ENCODE measurements around the gene GATC. TPM values are rescaled to one million over a fixed set of nuclear protein-coding genes. Genes with fewer than 3 reads are reported as not detected.

GATC gene, protein sequence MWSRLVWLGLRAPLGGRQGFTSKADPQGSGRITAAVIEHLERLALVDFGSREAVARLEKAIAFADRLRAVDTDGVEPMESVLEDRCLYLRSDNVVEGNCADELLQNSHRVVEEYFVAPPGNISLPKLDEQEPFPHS
- total RNA-seq (2013; cell fraction: nucleolus; rRNA removed), result 21.0 and 21.2 TPM in 2 replicates
- total RNA-seq (2014; rRNA removed) (20.1 and 22.7 TPM in 2 replicates), total RNA-seq (2014; rRNA removed; fragmentation: Illumina TruSeq; extraction: Trizol) (21.7 and 22.0 TPM in 2 replicates), total RNA-seq (2021) (33.6 and 40.3 TPM in 2 replicates), polyA plus RNA-seq (2011; rRNA removed) (29.8 and 39.8 TPM in 2 replicates), polyA plus RNA-seq (2014; fragmentation: Illumina TruSeq; extraction: Trizol) (24.2 and 29.7 TPM in 2 replicates), polyA plus RNA-seq (2014; fragmentation: Nextera tagmentation; extraction: Ambion mirVana) (1 to 10 TPM; 5.1 to 9.6 TPM), polyA plus RNA-seq (2014; rRNA removed) (14.5 and 17.2 TPM in 2 replicates), polyA plus RNA-seq (2016; fragmentation: Nextera tagmentation; extraction: Ambion mirVana) (10 to 100 TPM; 27.2 to 31.6 TPM), polyA minus RNA-seq (2011; rRNA and poly(A)+ RNA removed) (15.2 and 16.9 TPM in 2 replicates), Bru-seq, nascent RNA (percentile 80 among the genes with signal in this experiment), BruChase-seq, experiment 1, labeled RNA remaining after a 6-hour chase (percentile 94 among the genes with signal in this experiment), BruChase-seq, experiment 2, labeled RNA remaining after a 2-hour chase (percentile 95 among the genes with signal in this experiment)
- 6.1 TPM for polyA plus RNA-seq (2011; ENCODE audit: low read depth)
- polyA plus RNA-seq (2011; cell fraction: cytosol; rRNA removed), result 20.2 and 23.5 TPM in 2 replicates
- polyA plus RNA-seq (2011; cell fraction: nucleus; rRNA removed), result 21.3 and 23.0 TPM in 2 replicates
- polyA plus RNA-seq (2012), result 12.6 TPM in 2 replicates
- polyA minus RNA-seq (2011; cell fraction: cytosol; rRNA and poly(A)+ RNA removed), result 6.0 and 8.0 TPM in 2 replicates
- polyA minus RNA-seq (2011; cell fraction: nucleus; rRNA and poly(A)+ RNA removed), result 4.5 and 6.3 TPM in 2 replicates
- long read RNA-seq, experiment 1, full-length matches to known transcripts, result 1 of 2 reads
- long read RNA-seq, experiment 1, partial matches to known transcripts, result 0 of 2 reads
- long read RNA-seq, experiment 1, other reads (novel, unspliced or antisense), result 1 of 2 reads
- long read RNA-seq, experiment 2, full-length matches to known transcripts, result 7 of 13 reads
- long read RNA-seq, experiment 2, partial matches to known transcripts, result 0 of 13 reads
- long read RNA-seq, experiment 2, other reads (novel, unspliced or antisense), result 6 of 13 reads

DNA sequence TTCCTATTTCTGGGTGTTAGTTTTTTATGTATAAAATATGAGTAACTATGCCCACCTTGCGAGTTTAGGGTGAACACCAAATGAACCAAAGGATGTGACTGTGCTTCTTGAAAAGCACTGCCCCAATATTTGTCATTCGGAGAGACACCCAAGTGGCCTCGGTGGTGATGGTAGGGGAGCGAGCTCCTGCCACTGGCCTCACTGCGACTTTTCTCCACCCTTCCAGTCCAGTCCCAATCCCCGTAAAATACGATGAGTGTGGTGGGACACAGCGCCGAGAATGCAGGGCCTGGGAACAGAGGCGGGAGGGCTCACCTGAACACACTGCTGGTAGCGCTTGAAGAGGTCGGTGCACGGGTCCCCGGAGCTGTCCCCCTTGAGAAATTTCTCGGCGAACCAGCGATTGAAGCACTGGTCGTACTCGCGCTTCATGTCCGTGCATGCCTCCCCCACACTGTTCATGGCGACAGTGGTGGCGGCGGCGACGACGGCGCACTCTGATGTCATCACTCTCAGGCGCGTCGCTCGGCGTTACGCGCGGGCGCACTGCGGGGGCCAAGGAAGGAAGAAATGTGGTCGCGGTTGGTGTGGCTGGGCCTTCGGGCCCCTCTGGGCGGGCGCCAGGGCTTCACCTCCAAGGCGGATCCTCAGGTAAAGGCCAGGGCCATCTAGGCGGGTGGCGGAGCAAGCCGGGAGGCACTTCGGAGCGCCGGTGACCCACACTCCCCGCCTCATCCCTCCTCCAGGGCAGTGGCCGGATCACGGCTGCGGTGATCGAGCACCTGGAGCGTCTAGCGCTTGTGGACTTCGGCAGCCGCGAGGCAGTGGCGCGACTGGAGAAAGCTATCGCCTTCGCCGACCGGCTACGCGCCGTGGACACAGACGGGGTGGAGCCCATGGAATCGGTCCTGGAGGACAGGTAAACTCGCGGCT lies at the start of gene GATC, which contains the start of gene TRIAP1:
Gene GATC, plus strand, starts transcription at position 534 of the 933 bp plus-strand sequence. Its CDS starts 37 bp downstream, at position 571.
Gene TRIAP1, minus strand, starts transcription at position 474 of the 933 bp plus-strand sequence. Its CDS starts 12 bp downstream, at position 462.
- intact Hi-C loops (cut with micrococcal nuclease; ENCODE audit: unreplicated experiment), result loop anchor here (2.0 kb wide), 1 partner anchor 23 kb away; the partner anchor contains the start of gene SRSF9
- Histone ChIP-seq H3K4me2 (ENCODE audit: control insufficient read depth, insufficient read depth) (peak within 1 kb of the TSS; percentile 91), H3K9me3 (replicated peaks; ENCODE audit: control insufficient read depth, insufficient read depth, low read length) (no peaks in the 10 kb centered on the region), H4K20me1 (ENCODE audit: control insufficient read depth, insufficient read depth) (no peaks in the 10 kb centered on the region), H2AFZ (ENCODE audit: control insufficient read depth, low read depth, low read length) (peak within 1 kb of the TSS; percentile 58), H3K79me2 (ENCODE audit: control insufficient read depth, insufficient read depth, low read length) (peaks cover 47% of the 10 kb centered on the region), H3K27ac (ENCODE audit: control insufficient read depth, insufficient read depth) (peak within 1 kb of the TSS; percentile 89), H3K4me3 (peak within 1 kb of the TSS; percentile 98), H3K27me3 (replicated peaks in 1 of 2; ENCODE audit: control insufficient read depth in 2 of 2, insufficient read depth in 2 of 2, low read length in 1 of 2) (no peaks in the 10 kb centered on the region), H3K4me1 (ENCODE audit: control insufficient read depth, insufficient read depth, low read length) (peaks cover 9% of the 10 kb centered on the region; the same call in 1 of the 2 replicates), H3K36me3 (ENCODE audit: control insufficient read depth in 2 of 2, insufficient read depth in 2 of 2, low read length in 1 of 2) (peaks cover 0 to 9% of the 10 kb centered on the region in 2 experiments; a peak in 2 of 4 replicates), H3K9ac (ENCODE audit: control insufficient read depth, insufficient read depth, low read length) (peak within 1 kb of the TSS; percentile 83)
- ChIA-PET POLR2A (interaction anchor here (1.4 kb wide), 1 partner anchor 13 kb away, joined by 4 read pairs; no protein-coding TSS in a partner anchor), SMC1A (ENCODE audit: uncharacterized antibody, unreplicated experiment) (interaction anchor here (0.9 to 1.4 kb wide), 3 partner anchors 16 to 246 kb away, joined by 3 read pairs; partner anchors contain the start of gene POP5), CTCF (interaction anchor here (1.0 to 1.2 kb wide), 3 partner anchors 11 to 71 kb away, joined by 3 read pairs; no protein-coding TSS in a partner anchor), RAD21 (ENCODE audit: unreplicated experiment) (no interaction called here)
- FAIRE-seq, result peak; percentile 84
- ATAC-seq, result peak; percentile 96
- under 1% methylated on average over 73 of the region's 73 CpGs for WGBS (ENCODE audit: insufficient coverage, insufficient replicate concordance, low lambda C conversion rate, missing lambda C conversion rate)
- DNase-seq (ENCODE audit: low read depth, low spot score), result peak; percentile 47
- TSS peak; percentile 87 for BruUV-seq (replicated peaks)
- in situ Hi-C loops (cut with MboI), result no loop called here
- TF ChIP-seq TARDBP (IDR thresholded peaks at IDR 0.05; ENCODE audit: borderline replicate concordance) (peak; percentile 91), SMC3 (IDR thresholded peaks at IDR 0.05; ENCODE audit: borderline replicate concordance, low read length) (no peak), ZNF217 (IDR thresholded peaks at IDR 0.05) (0 out of 2 replicates have a peak, but pooled peaks have one; percentile 17), BMI1 (IDR thresholded peaks at IDR 0.05; ENCODE audit: borderline replicate concordance) (no peak), NRF1 (conservative IDR thresholded peaks at IDR 0.05; ENCODE audit: low read depth, low read length) (no peak), RFX5 (IDR thresholded peaks at IDR 0.05; ENCODE audit: low read depth, low read length) (no peak), PAX5 (IDR thresholded peaks at IDR 0.05; ENCODE audit: borderline replicate concordance, low read depth, low read length) (peak; percentile 96), CBFB (IDR thresholded peaks at IDR 0.05; ENCODE audit: low read depth) (peak; percentile 97), PAX8 (IDR thresholded peaks at IDR 0.05) (no peak)
- TF ChIP-seq, protein P1, sequence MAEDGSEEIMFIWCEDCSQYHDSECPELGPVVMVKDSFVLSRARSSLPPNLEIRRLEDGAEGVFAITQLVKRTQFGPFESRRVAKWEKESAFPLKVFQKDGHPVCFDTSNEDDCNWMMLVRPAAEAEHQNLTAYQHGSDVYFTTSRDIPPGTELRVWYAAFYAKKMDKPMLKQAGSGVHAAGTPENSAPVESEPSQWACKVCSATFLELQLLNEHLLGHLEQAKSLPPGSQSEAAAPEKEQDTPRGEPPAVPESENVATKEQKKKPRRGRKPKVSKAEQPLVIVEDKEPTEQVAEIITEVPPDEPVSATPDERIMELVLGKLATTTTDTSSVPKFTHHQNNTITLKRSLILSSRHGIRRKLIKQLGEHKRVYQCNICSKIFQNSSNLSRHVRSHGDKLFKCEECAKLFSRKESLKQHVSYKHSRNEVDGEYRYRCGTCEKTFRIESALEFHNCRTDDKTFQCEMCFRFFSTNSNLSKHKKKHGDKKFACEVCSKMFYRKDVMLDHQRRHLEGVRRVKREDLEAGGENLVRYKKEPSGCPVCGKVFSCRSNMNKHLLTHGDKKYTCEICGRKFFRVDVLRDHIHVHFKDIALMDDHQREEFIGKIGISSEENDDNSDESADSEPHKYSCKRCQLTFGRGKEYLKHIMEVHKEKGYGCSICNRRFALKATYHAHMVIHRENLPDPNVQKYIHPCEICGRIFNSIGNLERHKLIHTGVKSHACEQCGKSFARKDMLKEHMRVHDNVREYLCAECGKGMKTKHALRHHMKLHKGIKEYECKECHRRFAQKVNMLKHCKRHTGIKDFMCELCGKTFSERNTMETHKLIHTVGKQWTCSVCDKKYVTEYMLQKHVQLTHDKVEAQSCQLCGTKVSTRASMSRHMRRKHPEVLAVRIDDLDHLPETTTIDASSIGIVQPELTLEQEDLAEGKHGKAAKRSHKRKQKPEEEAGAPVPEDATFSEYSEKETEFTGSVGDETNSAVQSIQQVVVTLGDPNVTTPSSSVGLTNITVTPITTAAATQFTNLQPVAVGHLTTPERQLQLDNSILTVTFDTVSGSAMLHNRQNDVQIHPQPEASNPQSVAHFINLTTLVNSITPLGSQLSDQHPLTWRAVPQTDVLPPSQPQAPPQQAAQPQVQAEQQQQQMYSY (CRISPR knock-in tag; IDR thresholded peaks at IDR 0.05), result no peak
- TF ChIP-seq, protein P2, sequence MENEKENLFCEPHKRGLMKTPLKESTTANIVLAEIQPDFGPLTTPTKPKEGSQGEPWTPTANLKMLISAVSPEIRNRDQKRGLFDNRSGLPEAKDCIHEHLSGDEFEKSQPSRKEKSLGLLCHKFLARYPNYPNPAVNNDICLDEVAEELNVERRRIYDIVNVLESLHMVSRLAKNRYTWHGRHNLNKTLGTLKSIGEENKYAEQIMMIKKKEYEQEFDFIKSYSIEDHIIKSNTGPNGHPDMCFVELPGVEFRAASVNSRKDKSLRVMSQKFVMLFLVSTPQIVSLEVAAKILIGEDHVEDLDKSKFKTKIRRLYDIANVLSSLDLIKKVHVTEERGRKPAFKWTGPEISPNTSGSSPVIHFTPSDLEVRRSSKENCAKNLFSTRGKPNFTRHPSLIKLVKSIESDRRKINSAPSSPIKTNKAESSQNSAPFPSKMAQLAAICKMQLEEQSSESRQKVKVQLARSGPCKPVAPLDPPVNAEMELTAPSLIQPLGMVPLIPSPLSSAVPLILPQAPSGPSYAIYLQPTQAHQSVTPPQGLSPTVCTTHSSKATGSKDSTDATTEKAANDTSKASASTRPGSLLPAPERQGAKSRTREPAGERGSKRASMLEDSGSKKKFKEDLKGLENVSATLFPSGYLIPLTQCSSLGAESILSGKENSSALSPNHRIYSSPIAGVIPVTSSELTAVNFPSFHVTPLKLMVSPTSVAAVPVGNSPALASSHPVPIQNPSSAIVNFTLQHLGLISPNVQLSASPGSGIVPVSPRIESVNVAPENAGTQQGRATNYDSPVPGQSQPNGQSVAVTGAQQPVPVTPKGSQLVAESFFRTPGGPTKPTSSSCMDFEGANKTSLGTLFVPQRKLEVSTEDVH (IDR thresholded peaks at IDR 0.05; ENCODE audit: low read depth, partially characterized antibody), result peak; percentile 72

Data from GM12878 (cell line).